HT1080 (cell line): ENCODE results near the gene CTDSPL. TPM values are rescaled to one million over a fixed set of nuclear protein-coding genes. Genes with fewer than 3 reads are reported as not detected.
"Not testable (repeated sequence)": the region's sequence is repeated elsewhere in the genome, so short reads cannot be mapped to it uniquely, and the experiment has no call there.

Experiments
- DNase-seq: peaks from one replicate; pipeline ENCODE4 v3.0.0-alpha.2; 2015; ENCODE audit warnings: low read depth
- small RNA-seq: library from RNA; depleted of rRNA; stranded (forward); fragments of <200 nt; gene quantifications from one replicate; pipeline ENCODE3, GENCODE V24; 2014
- total RNA-seq: library from RNA; depleted of rRNA; stranded (reverse); fragments of >200 nt; shearing (Covaris generic); gene quantifications from 2 replicates; pipeline ENCODE4 v1.2.3, GENCODE V29; 2014; rRNA removed

The CTDSPL gene
- total RNA-seq, 1 experiment from 2014 or later, result 23.5 TPM

DNA sequence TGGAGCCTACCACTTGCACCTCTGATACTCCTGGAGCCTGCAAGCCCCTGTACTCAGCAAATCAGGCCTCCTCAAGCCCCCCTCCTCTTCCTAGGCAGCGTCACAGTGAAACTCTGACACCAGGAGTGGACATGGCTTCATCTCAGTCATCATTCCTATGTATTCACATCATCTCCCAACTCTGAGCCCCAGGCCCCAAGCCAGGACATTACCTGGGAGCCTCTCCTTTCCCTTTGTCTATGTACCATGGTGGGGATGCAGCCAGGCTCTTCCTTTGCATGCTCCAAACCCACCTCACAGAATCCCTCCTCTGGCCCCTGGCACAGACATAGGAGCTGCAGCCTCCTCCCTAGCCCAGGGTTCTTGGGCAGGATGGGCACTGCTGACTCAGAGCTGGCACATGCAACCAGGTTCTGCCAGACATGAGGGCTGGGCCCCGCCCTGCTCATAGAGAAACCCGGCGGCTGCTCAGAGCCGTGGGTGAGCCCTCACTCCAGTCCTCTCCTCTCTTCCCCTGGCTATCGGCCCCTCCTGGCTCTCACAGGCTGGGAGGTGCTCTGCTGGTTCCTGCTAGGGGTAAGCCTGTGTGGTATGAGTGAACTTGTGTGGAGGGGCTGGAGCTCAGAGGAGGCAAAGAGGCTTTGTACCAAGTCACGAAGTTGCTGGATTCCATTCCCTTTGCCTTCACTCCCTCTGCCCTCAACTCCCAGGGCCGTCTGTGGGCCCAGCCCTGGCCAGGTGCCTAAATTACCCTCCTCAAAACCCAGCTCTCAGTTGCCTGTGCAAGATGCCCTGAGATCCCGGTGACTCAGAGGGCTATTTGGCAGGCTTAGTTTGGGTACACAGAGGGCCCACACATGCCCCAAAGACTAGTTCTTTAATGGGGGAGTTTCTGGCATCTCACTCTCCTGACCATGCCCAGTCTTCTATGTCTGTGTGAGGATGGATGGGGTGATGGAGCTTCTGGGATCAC, 169.6 kb downstream of the CTDSPL start:
- peak; percentile 81 for DNase-seq

DNA sequence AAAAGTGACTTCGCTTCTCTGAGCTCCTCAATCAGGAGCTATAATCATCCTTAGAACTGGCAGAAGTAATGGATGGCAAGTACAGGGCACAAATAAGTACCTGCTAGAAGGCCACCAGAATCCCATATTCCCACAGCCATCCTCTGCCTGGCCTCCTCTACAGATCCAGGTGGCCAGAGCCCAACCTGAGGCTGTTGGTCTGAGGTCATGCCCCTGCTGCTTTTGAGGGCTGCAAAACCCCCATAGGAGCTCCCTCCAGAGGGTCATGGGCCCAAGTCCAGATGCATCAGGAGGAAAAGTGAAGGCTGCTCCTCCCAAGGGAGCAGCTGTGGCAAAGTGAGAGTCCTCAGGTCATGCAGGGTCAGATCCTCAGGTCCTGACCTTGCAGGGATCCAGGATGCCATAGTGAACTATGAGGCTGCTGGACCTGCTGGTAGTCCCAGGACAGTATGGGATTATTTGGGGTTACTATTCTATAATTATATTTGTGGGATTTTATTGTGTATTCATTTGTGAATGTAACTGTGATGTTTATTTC, 170.7 kb downstream of the CTDSPL start:
- no peak for DNase-seq

DNA sequence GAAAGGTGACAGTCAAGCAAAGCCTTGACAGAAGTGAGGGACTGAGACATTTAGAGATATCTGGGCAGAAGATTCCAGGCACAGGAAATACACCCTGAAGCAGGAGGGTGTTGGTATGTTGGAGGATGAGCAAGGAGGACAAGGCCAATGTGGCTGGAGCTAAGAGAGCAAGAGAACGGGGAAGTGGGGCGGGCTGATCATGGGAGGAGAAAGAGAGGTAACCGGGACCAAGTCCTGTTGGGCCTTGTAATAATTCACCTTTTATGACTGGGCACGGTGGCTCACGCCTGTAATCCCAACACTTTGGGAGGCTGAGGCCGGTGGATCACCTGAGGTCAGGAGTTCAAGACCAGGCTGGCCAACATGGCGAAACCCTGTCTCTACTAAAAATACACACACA, 171.9 kb downstream of the CTDSPL start:
- not testable (repeated sequence) for DNase-seq

Small RNA genes lying within 50 kb of the gene (small RNA-seq; reads per million reads assigned to genes)
- gene MIR26A1, result 0.18 reads per million
- not detected for gene RF00019

Other genes starting within 250 kb of the CTDSPL start
- 1.0 and 1.1 TPM in 2 replicates for gene VILL, start 128.9 kb downstream of the CTDSPL start, total RNA-seq
- 1.9 and 3.6 TPM in 2 replicates for gene PLCD1, start 167.8 kb downstream of the CTDSPL start, total RNA-seq
- gene DLEC1, start 177.3 kb downstream of the CTDSPL start, total RNA-seq, result not detected in 2 replicates